Bronchial epithelial cell (primary cell): ENCODE data around the gene C9. TPM values are rescaled to one million over a fixed set of nuclear protein-coding genes. Genes with fewer than 3 reads are reported as not detected.
"Not testable (repeated sequence)": the region's sequence is repeated elsewhere in the genome, so short reads cannot be mapped to it uniquely, and the experiment has no call there.

Experiments
- DNase-seq: peaks from one replicate; pipeline ENCODE4 v3.0.0-alpha.2; 2010; ENCODE audit warnings: low read depth
- FAIRE-seq: peaks from 2 replicates; lab custom pipeline; 2011; peaks lifted over from hg19 to GRCh38; lab: Jason Lieb, UNC
- H3K27me3 ChIP-seq: 2 replicates; pipeline ENCODE4 v1.5.1; 2011; ENCODE audit warnings: low read length; ENCODE audit not compliant: control insufficient read depth, insufficient read depth
- H3K36me3 ChIP-seq: 2 replicates; pipeline ENCODE4 v1.5.1; 2011; ENCODE audit warnings: low read length; ENCODE audit not compliant: control insufficient read depth, insufficient read depth
- H3K4me3 ChIP-seq: 2 replicates; pipeline ENCODE4 v1.5.1; 2011; ENCODE audit warnings: mild to moderate bottlenecking, low read depth, low read length, control low read depth
- CTCF ChIP-seq: IDR thresholded peaks from 2 replicates; pipeline ENCODE4 v1.5.1; 2011; ENCODE audit warnings: mild to moderate bottlenecking, moderate library complexity, low read length, control low read depth, inconsistent platforms; ENCODE audit not compliant: insufficient read depth, severe bottlenecking
- total RNA-seq: library from RNA; depleted of rRNA; stranded (reverse); fragments of >200 nt; gene quantifications from 2 replicates; pipeline ENCODE4 v1.2.1, GENCODE V29; 2014

Gene C9
- total RNA-seq, 1 donor from 2014 or later, result not detected

- no peaks in the 10 kb centered on the region for H3K36me3 ChIP-seq
- TF ChIP-seq CTCF, result no peak
- no peak for DNase-seq
- H3K27me3 ChIP-seq, result no peaks in the 10 kb centered on the region
- FAIRE-seq, result no peak
- H3K4me3 ChIP-seq, result no peak overlapping the region
Observed at GRCh38 chr5:39352170-39352569, 12.1 kb downstream of the C9 start.

- TF ChIP-seq CTCF, result no peak
- Histone ChIP-seq H3K27me3 (no peaks in the 10 kb centered on the region), H3K36me3 (no peaks in the 10 kb centered on the region), H3K4me3 (no peak overlapping the region)
- DNase-seq, result no peak
- no peak for FAIRE-seq
Observed at GRCh38 chr5:39349484-39349883, 14.8 kb downstream of the C9 start.

- TF ChIP-seq CTCF, result no peak
- H3K4me3 ChIP-seq, result no peak overlapping the region
- FAIRE-seq (no peak), DNase-seq (no peak)
- no peaks in the 10 kb centered on the region for H3K36me3 ChIP-seq
- no peaks in the 10 kb centered on the region for H3K27me3 ChIP-seq
Observed at GRCh38 chr5:39342460-39342859, 21.8 kb downstream of the C9 start.

- Histone ChIP-seq H3K27me3 (no peaks in the 10 kb centered on the region), H3K4me3 (no peak overlapping the region), H3K36me3 (no peaks in the 10 kb centered on the region)
- TF ChIP-seq CTCF, result no peak
- no peak for DNase-seq
- FAIRE-seq, result no peak
Observed at GRCh38 chr5:39341896-39342295, 22.4 kb downstream of the C9 start.

- Histone ChIP-seq H3K27me3 (no peaks in the 10 kb centered on the region), H3K36me3 (no peaks in the 10 kb centered on the region), H3K4me3 (no peak overlapping the region)
- DNase-seq (no peak), FAIRE-seq (no peak)
- no peak for TF ChIP-seq CTCF
Observed at GRCh38 chr5:39340506-39340905, 23.8 kb downstream of the C9 start.

GRCh38 chr5:39337252-39337915, 26.9 kb downstream of the C9 start:
- H3K4me3 ChIP-seq, result no peak overlapping the region
- no peaks in the 10 kb centered on the region for H3K27me3 ChIP-seq
- FAIRE-seq, result no peak
- no peak for TF ChIP-seq CTCF
- no peaks in the 10 kb centered on the region for H3K36me3 ChIP-seq
- no peak for DNase-seq

GRCh38 chr5:39334296-39334695, 30.0 kb downstream of the C9 start:
- H3K27me3 ChIP-seq, H3K36me3 ChIP-seq, H3K4me3 ChIP-seq, FAIRE-seq, DNase-seq: not testable (repeated sequence)
